ENCODE results near the gene SPIRE1. TPM values are rescaled to one million over a fixed set of nuclear protein-coding genes. Genes with fewer than 3 reads are reported as not detected.
"Not testable (repeated sequence)": the region's sequence is repeated elsewhere in the genome, so short reads cannot be mapped to it uniquely, and the experiment has no call there.

Gene SPIRE1
- total RNA-seq, 2 donors from 2014 or later = 7.8 to 12.0 TPM

DNA sequence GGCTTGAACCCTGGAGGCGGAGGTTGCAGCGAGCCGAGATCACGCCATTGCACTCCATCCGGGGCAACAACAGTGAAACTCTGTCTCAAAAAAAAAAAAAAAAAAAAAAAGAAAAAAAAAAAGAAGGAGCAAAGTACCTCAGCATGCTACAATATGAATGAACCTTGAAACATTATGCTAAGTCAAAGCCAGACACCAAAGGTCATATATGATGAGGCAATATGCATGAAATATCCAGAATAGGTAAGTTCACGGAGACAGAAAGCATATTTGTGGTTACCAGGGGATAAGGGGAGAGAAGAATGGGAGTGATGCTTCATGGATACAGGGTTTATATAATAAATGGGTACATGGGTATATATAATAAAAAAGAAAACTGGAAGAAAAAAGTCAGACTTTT is 156.9 kb downstream of the SPIRE1 start:
- Mint-ChIP-seq H3K4me3 (no peak overlapping the region), H3K36me3 (peaks cover 4% of the 10 kb centered on the region), H3K27me3 (no peaks in the 10 kb centered on the region)

DNA sequence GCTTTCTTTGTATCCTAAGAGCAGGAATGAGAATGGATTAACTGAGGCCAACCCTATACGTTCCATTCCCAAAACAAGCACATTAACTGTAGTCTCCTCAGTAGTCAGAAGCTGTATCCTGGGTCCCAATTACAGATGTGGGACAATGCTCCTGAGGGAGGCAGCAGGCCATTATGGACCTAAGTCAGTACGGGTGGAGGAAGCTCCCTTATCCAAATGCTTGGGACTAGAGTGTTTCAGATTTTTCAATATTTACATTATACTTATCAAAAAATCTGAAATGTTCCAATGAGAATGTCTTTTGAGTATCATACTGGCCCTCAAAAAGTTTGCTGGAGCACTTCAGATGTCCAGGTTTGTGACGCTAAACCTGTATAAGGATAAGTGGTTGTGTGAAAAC is 160.1 kb downstream of the SPIRE1 start:
- no peak for DNase-seq (ENCODE audit: low spot score)
- Mint-ChIP-seq H3K36me3 (peaks cover 1% of the 10 kb centered on the region), H3K4me1 (ENCODE audit: low read depth in 2 of 2) (peaks cover 0 to 7% of the 10 kb centered on the region in 2 donors), H3K27ac (no peak overlapping the region), H3K4me3 (no peak overlapping the region), H3K9me3 (no peaks in the 10 kb centered on the region), H3K27me3 (no peaks in the 10 kb centered on the region)
- no peak for ATAC-seq

More for the DNA sequence above, 156.9 kb downstream of the SPIRE1 start:
- Mint-ChIP-seq H3K4me1 (ENCODE audit: low read depth in 2 of 2) (peaks cover 6 to 12% of the 10 kb centered on the region in 2 donors), H3K9me3 (no peaks in the 10 kb centered on the region), H3K27ac (no peak overlapping the region)
- ATAC-seq (no peak), DNase-seq (ENCODE audit: low spot score) (no peak)

DNA sequence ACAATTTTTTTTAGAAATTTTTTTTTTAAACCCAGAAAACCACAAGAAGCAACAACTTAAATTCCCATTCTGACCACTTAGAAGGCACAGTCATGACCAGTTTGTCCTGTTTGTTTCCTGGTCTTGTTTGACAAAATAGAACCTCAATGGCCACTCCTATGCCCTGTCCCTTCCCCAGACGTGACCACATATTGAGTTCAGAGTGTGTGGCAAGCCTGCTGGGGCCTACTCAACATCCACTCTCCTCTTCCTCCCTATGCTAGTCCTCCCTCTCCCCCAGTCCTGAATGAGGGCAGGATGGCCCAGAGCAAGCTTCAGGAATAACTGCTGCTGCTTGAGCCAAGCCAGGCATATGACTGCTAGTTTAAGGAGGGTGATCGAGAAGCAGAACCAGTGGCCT is 160.6 kb downstream of the SPIRE1 start:
- Mint-ChIP-seq H3K27me3 (no peaks in the 10 kb centered on the region), H3K4me1 (ENCODE audit: low read depth in 2 of 2) (peaks cover 0 to 7% of the 10 kb centered on the region in 2 donors), H3K4me3 (no peak overlapping the region), H3K9me3 (no peaks in the 10 kb centered on the region), H3K27ac (no peak overlapping the region), H3K36me3 (peaks cover 6% of the 10 kb centered on the region)
- DNase-seq (ENCODE audit: low spot score) (no peak), ATAC-seq (peak in 1 of 2 donors; percentile 40)

DNA sequence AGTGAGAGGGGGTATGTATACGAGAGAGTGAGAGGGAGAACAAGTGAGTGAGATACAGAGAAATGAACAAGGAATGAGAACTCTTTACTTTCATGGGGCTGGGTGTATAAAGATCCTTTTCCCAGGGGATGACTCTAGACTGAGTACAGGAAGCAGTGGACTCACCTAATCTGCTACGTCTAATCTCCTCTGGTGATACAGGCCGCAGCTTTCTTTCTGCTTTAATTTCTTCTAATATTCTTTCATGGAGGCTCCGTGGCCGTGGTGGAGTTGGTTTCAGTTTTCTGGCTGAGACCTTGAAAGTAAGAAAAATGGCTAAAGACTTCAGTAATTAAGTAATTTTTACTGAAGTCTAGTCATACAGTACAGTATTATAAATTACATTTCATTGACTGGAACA is 165.0 kb downstream of the SPIRE1 start:
- DNase-seq (ENCODE audit: low spot score) (no peak), ATAC-seq (no peak)
- H3K27me3 Mint-ChIP-seq = no peaks in the 10 kb centered on the region
- no peaks in the 10 kb centered on the region for H3K9me3 Mint-ChIP-seq
- peaks cover 13% of the 10 kb centered on the region for H3K36me3 Mint-ChIP-seq
- no peak overlapping the region for H3K4me3 Mint-ChIP-seq
- H3K4me1 Mint-ChIP-seq (ENCODE audit: low read depth in 2 of 2) = peaks cover 0 to 3% of the 10 kb centered on the region in 2 donors
- H3K27ac Mint-ChIP-seq = no peak overlapping the region

DNA sequence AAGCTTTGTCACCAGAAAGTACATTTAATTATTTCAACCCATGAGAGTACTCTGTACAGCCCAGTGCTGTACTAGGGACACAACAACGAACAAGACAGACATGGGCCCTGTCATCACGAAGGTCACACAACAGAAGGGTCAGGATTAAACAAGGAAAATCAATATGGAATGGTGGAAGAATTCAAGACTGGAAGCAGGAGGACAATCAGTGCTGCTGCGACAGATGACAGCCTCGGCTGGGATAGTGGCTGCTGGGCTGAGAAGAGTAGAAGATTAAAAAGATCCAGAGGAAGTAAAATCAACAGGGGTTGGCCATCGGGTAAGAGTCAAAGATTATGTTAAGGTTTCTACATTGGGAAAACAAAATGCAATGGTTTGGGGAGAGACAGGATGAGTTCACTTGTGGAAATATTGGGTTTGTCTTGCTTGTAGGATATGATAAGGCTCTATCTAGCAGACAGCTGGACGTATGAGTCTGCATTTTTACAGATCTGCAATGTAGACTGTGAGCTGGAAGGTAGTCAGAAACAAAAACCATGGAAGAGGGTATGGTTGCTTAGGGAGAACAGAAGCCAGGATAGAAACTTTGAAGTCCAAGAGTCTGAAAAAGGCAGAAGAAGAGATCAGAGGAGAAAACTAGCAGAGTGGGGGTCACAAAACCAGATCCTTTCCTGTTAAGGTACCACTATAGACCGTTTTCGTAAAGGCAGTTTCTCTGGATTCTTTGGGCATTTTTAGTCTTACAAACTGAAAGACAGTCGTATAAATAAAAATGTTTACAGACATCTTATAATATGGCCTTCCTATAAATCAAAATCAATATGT is 166.1 kb downstream of the SPIRE1 start:
- Mint-ChIP-seq H3K4me1 (ENCODE audit: low read depth in 2 of 2) (no peaks in the 10 kb centered on the region), H3K27ac (no peak overlapping the region), H3K27me3 (no peaks in the 10 kb centered on the region), H3K9me3 (no peaks in the 10 kb centered on the region), H3K36me3 (peaks cover 13% of the 10 kb centered on the region), H3K4me3 (no peak overlapping the region)
- DNase-seq (ENCODE audit: low spot score) (no peak), ATAC-seq (no peak)

DNA sequence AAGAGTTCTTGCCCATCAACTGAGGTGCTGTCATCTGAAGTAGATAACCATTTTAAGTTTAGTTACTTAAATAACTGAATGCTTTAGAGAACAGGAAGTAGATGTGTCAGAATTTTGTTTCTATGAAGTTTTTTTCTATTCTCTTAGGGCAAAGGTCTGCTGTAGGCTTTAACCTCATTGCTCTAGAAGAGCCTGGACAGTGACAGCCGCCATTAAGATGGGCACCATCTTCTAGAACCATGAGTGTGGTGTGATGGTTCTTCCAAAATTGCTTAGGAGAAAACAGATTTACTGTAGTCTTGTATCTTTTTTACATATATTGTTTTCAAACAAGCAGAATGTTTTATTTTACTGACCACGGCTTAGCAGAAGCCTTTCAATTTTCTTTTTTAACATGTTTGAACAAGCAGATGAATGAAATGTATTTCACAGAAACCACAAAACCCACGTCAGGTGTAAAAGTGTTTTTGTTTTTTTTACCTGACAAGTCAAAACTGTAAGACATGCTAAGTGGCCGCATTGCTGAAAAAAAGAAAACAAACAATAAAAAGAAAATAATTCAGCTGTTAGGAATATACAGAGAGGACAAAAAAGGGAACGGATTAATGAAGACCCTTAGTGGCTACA is 172.3 kb downstream of the SPIRE1 start:
- no peaks in the 10 kb centered on the region for H3K27me3 Mint-ChIP-seq
- H3K4me3 Mint-ChIP-seq = no peak overlapping the region
- no peak overlapping the region for H3K27ac Mint-ChIP-seq
- no peak for ATAC-seq
- H3K36me3 Mint-ChIP-seq = no peaks in the 10 kb centered on the region
- H3K4me1 Mint-ChIP-seq (ENCODE audit: low read depth in 2 of 2) = no peaks in the 10 kb centered on the region
- DNase-seq (ENCODE audit: low spot score) = no peak
- no peaks in the 10 kb centered on the region for H3K9me3 Mint-ChIP-seq

DNA sequence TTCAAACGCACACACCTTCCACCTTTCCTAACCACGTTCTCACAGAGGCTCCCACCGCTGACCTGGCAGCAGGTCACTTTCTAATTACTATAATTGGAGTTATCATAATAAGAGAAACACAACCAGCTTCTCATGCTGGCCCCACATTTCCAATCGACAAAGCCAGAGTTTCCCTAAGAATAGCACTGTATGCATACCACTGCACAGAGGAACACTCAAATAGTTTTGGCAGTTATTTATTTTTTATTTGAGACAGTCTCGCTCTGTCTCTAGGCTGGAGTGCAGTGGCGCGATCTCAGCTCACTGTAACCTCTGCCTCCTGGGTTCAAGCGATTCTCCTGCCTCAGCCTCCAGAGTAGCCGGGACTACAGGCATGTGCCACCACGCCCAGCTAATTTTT is 176.0 kb downstream of the SPIRE1 start:
- not testable (repeated sequence) for H3K36me3 Mint-ChIP-seq; H3K27ac Mint-ChIP-seq; H3K9me3 Mint-ChIP-seq; ATAC-seq; H3K4me3 Mint-ChIP-seq; DNase-seq (ENCODE audit: low spot score); H3K27me3 Mint-ChIP-seq
- H3K4me1 Mint-ChIP-seq (ENCODE audit: low read depth in 2 of 2) = peaks cover 15% of the 10 kb centered on the region in 2 donors

DNA sequence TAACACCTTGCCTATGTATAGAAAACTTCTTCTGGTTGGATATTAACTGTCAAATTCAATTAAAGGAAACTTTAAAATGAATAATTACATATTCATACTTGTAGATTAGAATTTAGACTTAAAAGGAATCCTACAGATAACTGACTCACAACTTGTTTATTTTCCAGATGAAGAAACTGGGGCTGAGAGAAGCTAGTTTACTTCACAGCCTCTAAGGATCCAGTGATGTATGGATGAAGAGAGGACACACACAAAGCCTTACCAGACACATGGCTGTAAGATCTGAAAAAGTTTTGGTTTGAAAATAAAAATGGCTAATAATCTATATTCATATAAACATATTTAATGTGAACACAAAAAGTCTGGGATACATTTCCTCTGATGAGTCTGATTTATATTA is 177.9 kb downstream of the SPIRE1 start:
- Mint-ChIP-seq H3K9me3 (no peaks in the 10 kb centered on the region), H3K27me3 (no peaks in the 10 kb centered on the region), H3K27ac (no peak overlapping the region)

DNA sequence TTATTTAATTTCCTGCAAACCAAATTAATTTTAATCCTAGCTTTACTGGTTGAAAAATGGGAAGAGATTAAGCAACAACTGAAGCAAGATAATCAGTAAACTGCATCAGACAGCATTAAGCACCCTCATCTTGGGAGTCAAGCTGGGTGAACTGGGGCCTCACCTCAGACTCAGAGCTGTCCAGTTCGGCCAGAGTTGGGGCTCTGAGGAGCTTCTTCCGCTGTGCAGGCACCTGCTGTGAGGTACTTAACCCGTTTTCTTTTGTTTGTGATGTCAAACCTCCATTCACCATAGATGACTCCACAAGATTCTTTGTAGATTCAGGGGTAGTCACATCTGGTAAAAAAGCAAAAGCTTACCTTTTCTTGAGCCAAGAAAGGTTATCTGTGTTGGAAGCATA is 178.4 kb downstream of the SPIRE1 start:
- Mint-ChIP-seq H3K9me3 (no peaks in the 10 kb centered on the region), H3K4me1 (ENCODE audit: low read depth in 2 of 2) (peaks cover 18% of the 10 kb centered on the region in 2 donors), H3K27me3 (no peaks in the 10 kb centered on the region), H3K4me3 (no peak overlapping the region), H3K36me3 (no peaks in the 10 kb centered on the region), H3K27ac (no peak overlapping the region)
- no peak for DNase-seq (ENCODE audit: low spot score)
- ATAC-seq = no peak

More for the DNA sequence above, 177.9 kb downstream of the SPIRE1 start:
- peaks cover 18% of the 10 kb centered on the region in 2 donors for H3K4me1 Mint-ChIP-seq (ENCODE audit: low read depth in 2 of 2)
- DNase-seq (ENCODE audit: low spot score) = no peak
- ATAC-seq = no peak
- H3K4me3 Mint-ChIP-seq = no peak overlapping the region
- no peaks in the 10 kb centered on the region for H3K36me3 Mint-ChIP-seq

DNA sequence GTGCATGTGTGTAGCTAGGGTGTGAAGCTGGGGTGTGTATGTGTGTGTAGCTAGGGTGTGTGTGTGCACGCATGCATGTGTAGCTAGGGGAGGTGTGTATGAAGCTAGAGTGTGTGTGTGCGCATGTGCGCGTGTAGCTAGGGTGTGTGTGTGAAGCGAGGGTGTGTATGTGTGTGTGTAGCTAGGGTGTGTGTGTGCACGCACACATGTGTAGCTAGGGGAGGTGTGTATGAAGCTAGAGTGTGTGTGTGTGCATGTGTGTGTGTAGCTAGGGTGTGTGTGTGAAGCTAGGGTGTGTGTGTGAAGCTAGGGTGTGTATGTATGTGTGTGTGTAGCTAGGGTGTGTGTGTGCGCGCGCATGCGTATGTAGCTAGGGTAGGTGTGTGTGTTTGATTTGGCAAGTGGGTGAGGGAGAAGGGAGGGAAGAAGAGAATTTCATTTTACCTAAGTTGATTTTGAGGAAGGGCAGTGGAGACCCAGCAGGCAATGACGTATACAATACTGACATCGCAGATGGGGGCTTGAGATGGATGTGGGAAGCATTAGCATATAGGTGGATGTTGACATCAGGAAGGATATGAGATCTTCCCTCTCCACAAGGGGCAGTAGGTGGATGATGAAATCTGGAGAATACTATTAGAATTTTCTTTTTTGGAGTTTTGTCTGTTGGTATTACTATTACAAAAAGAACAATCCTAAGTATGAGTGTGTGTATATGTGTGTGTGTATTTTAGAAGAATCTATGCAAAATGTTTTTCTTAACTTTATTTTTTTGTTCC is 179.4 kb downstream of the SPIRE1 start:
- H3K4me1 Mint-ChIP-seq (ENCODE audit: low read depth in 2 of 2) = peaks cover 18% of the 10 kb centered on the region in 2 donors
- no peak overlapping the region for H3K4me3 Mint-ChIP-seq
- H3K9me3 Mint-ChIP-seq = no peaks in the 10 kb centered on the region
- no peaks in the 10 kb centered on the region for H3K27me3 Mint-ChIP-seq
- no peaks in the 10 kb centered on the region for H3K36me3 Mint-ChIP-seq
- H3K27ac Mint-ChIP-seq = no peak overlapping the region
- DNase-seq (ENCODE audit: low spot score) (no peak), ATAC-seq (peak; percentile 12 to 41)

DNA sequence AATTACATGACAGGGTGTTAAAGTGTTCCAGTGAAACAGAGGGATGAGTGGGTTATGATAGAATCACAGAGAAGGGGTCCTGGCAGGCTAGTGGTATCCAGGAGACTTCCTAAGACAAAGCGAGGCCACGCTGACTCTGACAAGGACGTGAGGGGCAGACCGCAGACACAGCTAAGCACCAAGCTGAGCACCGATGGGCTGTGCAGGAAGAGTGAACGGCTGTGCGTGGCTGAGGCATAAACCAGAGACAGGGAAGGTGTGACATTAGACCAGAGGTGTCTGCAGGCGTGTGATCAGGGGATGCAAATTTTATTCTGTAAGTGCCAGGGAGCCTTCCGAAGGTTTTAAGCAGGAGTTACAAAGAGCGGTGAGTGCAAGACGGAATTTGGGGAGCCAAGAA is 180.3 kb downstream of the SPIRE1 start:
- Mint-ChIP-seq H3K36me3 (no peaks in the 10 kb centered on the region), H3K4me3 (no peak overlapping the region), H3K4me1 (ENCODE audit: low read depth in 2 of 2) (peaks cover 18% of the 10 kb centered on the region in 2 donors), H3K27me3 (no peaks in the 10 kb centered on the region), H3K9me3 (no peaks in the 10 kb centered on the region), H3K27ac (no peak overlapping the region)
- ATAC-seq (peak; percentile 68 to 92), DNase-seq (ENCODE audit: low spot score) (peak; percentile 62)

DNA sequence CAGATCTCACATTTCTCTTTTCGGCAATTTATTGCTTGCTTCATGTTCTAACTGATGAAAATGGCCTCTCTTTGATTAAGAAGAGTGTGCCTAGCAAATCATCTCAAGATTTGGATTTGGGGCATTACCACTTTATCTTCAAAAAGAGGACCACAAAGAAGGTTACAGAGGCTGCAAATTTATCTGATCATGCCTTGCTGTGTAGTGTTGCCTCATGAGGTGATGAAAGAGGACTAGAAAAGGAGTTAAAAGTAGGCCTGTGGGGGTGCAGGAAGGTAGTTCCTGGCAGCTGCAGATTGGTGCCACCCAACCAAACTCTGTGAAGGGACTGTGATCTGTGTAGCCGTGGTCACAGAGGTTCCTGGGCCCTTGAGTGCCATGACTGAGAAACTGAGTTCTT is 181.0 kb downstream of the SPIRE1 start:
- Mint-ChIP-seq H3K4me1 (ENCODE audit: low read depth in 2 of 2) (peaks cover 18% of the 10 kb centered on the region in 2 donors), H3K9me3 (no peaks in the 10 kb centered on the region), H3K27me3 (no peaks in the 10 kb centered on the region), H3K4me3 (no peak overlapping the region), H3K36me3 (no peaks in the 10 kb centered on the region), H3K27ac (no peak overlapping the region)
- peak in 1 of 2 donors; percentile 52 for ATAC-seq
- no peak for DNase-seq (ENCODE audit: low spot score)

DNA sequence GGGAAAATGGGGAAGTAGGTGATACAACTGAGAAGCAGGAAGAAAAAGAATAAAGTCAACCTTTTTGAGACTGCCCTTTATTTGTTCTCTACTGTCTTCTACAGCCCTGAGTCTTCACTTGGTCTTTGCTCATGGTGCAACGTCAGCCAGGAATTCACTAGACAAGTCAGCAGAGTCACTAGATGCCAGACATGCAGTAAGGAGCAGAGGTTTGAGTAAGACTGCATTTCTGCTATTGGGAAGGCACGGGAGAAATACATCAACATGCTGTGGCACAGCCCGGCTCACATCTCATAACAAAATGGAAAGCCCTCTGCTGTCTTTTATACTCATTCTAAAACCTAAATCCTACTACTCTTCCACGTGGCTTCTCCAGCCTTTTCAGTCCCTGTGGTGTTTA is 183.0 kb downstream of the SPIRE1 start:
- Mint-ChIP-seq H3K4me3 (no peak overlapping the region), H3K4me1 (ENCODE audit: low read depth in 2 of 2) (peaks cover 18% of the 10 kb centered on the region in 2 donors), H3K9me3 (no peaks in the 10 kb centered on the region), H3K36me3 (no peaks in the 10 kb centered on the region), H3K27ac (no peak overlapping the region), H3K27me3 (no peaks in the 10 kb centered on the region)
- DNase-seq (ENCODE audit: low spot score) (no peak), ATAC-seq (no peak)

DNA sequence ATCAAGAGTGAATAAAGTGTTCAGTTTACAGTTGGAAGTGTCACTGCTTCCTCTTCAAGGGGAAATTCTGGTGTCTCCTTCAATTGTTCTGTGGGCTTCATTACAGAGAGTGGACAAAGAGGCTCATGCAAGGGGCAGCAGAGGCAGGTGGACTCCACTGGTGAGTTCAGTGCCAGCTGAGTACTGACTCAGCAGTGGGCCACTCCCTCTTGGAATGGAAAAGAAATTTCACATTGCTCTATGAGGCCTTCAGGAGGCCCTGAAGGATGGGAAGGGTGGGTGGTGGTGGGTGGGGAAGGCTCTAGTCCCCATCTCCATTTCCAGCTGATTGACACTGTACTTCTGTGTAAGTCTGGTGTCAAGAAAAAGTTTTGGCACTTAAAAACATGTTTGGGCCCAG is 183.8 kb downstream of the SPIRE1 start:
- peaks cover 18% of the 10 kb centered on the region in 2 donors for H3K4me1 Mint-ChIP-seq (ENCODE audit: low read depth in 2 of 2)
- H3K27ac Mint-ChIP-seq = no peak overlapping the region
- no peaks in the 10 kb centered on the region for H3K36me3 Mint-ChIP-seq
- DNase-seq (ENCODE audit: low spot score) = no peak
- no peaks in the 10 kb centered on the region for H3K27me3 Mint-ChIP-seq
- no peak for ATAC-seq
- no peaks in the 10 kb centered on the region for H3K9me3 Mint-ChIP-seq
- no peak overlapping the region for H3K4me3 Mint-ChIP-seq

Data from natural killer cell treated with Interleukin-12 subunit alpha and Interleukin-12 subunit beta and Interleukin-15 and Interleukin-18, amount 100 ng/mL, for 72 hours (primary cell).